ENCODE data around the gene PCDH9.

The PCDH9 gene

DNA sequence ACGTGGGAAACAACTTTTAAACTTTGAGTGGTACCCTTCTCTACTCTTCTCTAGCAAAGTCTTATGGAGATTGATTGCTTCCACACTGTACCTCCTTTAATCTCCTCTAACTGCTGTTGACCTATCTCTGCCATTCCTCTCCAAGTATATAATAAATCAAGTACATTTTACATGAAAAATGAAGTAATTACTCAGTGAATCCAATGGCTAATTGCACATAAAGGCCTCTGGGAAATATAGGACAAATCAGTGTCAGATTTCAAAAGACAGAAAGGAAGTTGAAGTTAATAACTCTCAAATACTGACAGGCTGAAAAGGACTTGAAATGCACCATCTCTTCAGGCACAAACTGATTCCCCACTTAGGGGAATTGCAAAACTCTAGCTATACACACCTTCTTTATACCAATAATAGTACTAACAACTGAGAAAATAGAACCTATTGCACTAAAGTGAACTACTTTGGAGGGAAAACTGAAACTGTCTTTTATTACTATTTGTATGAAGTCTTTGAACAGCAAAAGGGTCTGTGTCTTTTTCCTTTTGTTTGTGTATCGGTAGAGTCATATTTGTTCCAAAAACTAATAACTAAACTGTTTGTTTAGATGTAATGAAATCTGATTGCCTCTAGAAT lies 701.1 kb downstream of the PCDH9 start:
- no peaks in the 10 kb centered on the region for H3K4me1 Mint-ChIP-seq (ENCODE audit: low read depth)
- H3K4me3 Mint-ChIP-seq = no peak overlapping the region
- no peaks in the 10 kb centered on the region for H3K27me3 Mint-ChIP-seq (ENCODE audit: low read depth)
- no peaks in the 10 kb centered on the region for H3K36me3 Mint-ChIP-seq (ENCODE audit: low read depth)
- H3K27ac Mint-ChIP-seq = no peak overlapping the region
- no peaks in the 10 kb centered on the region for H3K9me3 Mint-ChIP-seq

DNA sequence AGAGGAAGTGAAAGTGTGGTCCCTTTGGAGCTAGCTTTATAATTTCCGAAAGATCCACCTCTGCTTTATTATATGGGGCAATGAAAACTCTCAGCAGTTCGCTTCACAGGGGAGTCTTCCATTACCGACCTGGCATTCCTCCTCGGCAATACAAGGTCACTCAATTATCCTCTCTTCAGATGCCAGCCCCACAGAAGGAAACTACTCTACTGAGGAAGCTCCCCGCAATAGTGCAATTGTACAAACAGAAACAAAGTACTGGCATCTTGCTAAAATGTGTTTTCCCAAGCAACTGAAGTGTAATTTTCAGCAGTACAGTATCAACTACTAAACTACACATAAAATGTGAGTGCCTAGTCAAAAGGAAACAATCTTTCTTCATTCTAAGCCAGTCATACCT lies 702.0 kb downstream of the PCDH9 start:
- no peaks in the 10 kb centered on the region for H3K9me3 Mint-ChIP-seq
- no peak overlapping the region for H3K4me3 Mint-ChIP-seq
- H3K27me3 Mint-ChIP-seq (ENCODE audit: low read depth) = no peaks in the 10 kb centered on the region
- H3K4me1 Mint-ChIP-seq (ENCODE audit: low read depth) = no peaks in the 10 kb centered on the region
- no peak overlapping the region for H3K27ac Mint-ChIP-seq
- no peaks in the 10 kb centered on the region for H3K36me3 Mint-ChIP-seq (ENCODE audit: low read depth)

DNA sequence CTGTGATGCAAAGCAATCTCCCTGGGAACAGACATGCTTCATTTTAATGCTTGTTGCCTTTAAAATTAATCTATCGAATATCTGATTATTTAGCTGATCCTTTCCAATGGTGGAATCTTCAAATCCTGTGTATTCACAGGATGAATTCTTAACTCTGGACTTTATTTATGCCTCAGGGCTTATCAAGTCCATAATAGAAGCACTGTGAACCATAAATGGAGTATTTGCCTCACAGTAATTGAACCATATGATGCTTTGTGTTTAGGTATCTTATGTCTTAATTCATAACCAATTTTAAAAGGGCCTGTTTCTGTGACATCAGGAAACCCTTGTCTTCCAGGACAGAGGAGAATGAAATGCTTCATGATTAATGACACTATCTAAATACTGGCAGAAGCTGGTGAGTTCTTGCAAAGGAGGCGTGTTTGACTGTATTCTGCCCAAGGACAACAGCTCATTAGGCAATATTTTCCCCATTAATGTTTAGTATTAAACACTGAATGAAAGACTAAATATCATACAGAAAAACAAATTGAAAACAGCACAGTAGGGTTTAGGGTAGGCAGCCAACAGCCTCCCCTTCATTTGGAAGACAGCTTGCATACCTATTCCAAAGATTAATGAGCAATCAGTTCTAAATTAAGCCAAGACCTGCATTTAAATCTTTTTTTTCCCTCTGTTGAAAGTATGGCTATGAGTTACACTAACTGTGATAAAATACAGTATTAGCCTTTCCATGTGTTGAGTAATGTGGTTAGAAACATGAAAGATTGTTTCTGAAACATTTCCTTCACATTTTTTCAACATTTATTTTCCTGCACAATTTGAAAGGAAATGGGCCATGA lies 709.4 kb downstream of the PCDH9 start:
- Mint-ChIP-seq H3K27me3 (ENCODE audit: low read depth) (no peaks in the 10 kb centered on the region), H3K4me3 (no peak overlapping the region), H3K9me3 (no peaks in the 10 kb centered on the region), H3K36me3 (ENCODE audit: low read depth) (no peaks in the 10 kb centered on the region), H3K4me1 (ENCODE audit: low read depth) (no peaks in the 10 kb centered on the region), H3K27ac (no peak overlapping the region)

DNA sequence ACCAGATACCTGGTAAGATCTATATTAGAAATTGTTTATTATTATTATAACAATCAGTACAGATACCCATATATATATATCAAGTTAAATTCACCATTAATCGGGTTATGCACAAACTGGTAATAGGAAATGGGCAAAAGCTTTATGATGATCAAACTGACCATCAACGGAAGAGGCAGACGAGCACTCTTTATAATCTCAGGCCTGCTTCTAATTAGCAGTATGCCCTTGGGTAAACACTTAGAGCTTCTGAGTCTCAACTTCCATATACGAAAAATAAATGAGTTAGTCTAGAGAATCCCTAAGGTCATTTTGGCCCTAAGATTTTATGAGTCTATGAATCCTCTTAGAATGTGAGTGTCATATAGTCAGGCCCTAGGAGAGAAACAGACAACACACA lies 710.9 kb downstream of the PCDH9 start:
- H3K27me3 Mint-ChIP-seq (ENCODE audit: low read depth) = no peaks in the 10 kb centered on the region
- H3K36me3 Mint-ChIP-seq (ENCODE audit: low read depth) = no peaks in the 10 kb centered on the region
- no peaks in the 10 kb centered on the region for H3K4me1 Mint-ChIP-seq (ENCODE audit: low read depth)
- no peak overlapping the region for H3K27ac Mint-ChIP-seq
- no peaks in the 10 kb centered on the region for H3K9me3 Mint-ChIP-seq
- no peak overlapping the region for H3K4me3 Mint-ChIP-seq

DNA sequence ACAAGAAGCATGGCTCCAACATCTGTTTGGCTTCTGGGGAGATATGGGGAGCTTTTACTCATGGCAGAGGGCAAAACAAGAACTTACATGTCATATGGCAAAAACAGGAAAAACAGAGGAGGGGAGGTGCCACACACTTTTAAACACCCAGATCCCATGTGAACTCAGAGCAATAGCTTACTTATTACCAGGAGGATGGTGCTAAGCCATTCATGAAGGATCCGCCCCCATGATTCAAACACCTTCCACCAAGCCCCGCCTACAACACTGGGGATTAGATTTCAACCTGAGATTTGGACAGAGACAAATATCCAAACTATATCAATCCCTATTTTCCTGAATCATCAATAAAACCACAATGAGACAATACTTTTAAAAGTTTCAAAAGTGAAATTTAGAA lies 712.1 kb downstream of the PCDH9 start:
- Mint-ChIP-seq H3K4me1 (ENCODE audit: low read depth) (no peaks in the 10 kb centered on the region), H3K36me3 (ENCODE audit: low read depth) (no peaks in the 10 kb centered on the region), H3K27me3 (ENCODE audit: low read depth) (no peaks in the 10 kb centered on the region), H3K4me3 (no peak overlapping the region), H3K9me3 (no peaks in the 10 kb centered on the region), H3K27ac (no peak overlapping the region)

DNA sequence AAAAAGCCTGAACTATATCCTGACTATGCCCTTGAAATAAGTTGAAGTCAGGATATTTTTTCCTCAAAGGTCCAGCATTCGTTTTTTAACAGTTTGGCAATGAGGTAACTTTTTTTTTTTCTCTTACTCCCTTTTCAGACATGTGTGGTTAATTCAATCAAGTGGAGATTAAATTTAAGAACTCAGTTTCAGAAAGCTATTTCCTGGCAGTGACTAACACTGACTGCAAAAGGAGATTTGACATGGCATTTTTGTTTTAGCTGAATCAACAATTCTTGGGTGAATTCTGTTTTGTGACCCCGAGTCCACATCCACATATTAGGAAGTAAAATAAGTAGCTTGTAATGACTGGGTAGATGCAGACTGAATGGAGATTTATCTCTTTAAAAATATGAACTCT lies 716.4 kb downstream of the PCDH9 start:
- Mint-ChIP-seq H3K4me3 (no peak overlapping the region), H3K36me3 (ENCODE audit: low read depth) (no peaks in the 10 kb centered on the region), H3K9me3 (no peaks in the 10 kb centered on the region), H3K4me1 (ENCODE audit: low read depth) (no peaks in the 10 kb centered on the region), H3K27me3 (ENCODE audit: low read depth) (no peaks in the 10 kb centered on the region), H3K27ac (no peak overlapping the region)

DNA sequence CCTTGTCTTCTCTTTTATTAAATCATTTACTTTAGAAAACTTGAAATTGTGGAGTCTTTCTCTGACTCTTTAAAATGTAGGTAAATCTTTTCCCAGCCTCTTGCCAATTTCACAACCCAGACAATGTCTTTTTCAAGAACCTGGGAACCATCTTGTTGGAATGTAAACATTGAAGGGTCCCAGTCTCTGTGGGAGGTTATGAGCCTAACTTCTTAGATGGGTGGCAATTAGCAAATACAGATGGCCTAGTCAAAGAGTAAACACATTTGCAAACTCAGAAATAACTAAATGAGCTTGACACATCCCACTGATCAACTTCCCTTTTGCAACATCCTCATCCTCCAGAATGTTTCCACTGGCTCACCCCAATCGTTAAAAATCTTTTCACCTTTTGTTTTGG lies 721.0 kb downstream of the PCDH9 start:
- no peaks in the 10 kb centered on the region for H3K36me3 Mint-ChIP-seq (ENCODE audit: low read depth)
- no peak overlapping the region for H3K4me3 Mint-ChIP-seq
- no peaks in the 10 kb centered on the region for H3K27me3 Mint-ChIP-seq (ENCODE audit: low read depth)
- H3K9me3 Mint-ChIP-seq = peaks cover 4% of the 10 kb centered on the region
- H3K27ac Mint-ChIP-seq = no peak overlapping the region
- no peaks in the 10 kb centered on the region for H3K4me1 Mint-ChIP-seq (ENCODE audit: low read depth)

DNA sequence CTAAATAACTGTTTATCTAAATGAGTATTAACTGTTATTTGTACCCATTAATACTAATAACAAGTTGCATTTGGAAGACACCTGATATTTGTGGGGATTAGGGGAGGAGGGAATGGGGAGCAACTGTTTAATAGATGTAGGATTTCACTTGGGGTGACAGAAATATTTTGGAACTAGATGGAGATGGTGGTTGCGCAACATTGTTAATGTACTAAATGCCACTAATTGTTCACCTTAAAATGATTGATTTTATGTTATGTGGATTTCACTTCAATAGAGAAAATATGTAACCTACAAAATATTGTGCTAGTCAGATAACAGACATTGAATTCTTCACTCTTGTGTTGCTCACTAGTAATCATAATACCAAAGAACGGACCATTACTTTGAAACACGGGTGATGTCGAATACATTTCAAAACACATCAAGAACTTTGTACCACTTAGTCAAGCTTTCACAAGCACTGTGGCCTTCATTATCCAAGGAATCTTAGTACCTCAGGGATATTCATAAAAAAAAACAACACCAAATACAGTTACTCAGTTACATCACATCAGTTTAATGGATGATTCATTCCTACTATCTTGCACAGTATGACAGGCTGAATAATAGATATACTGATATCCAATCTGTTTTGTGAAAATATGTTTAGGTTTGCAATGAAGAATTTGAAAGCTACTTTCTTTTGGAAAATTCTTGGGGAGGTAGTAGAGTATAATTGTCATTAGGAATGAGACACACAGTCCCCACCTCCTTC lies 721.8 kb downstream of the PCDH9 start:
- H3K4me1 Mint-ChIP-seq (ENCODE audit: low read depth) = no peaks in the 10 kb centered on the region
- H3K9me3 Mint-ChIP-seq = peaks cover 4% of the 10 kb centered on the region
- no peaks in the 10 kb centered on the region for H3K36me3 Mint-ChIP-seq (ENCODE audit: low read depth)
- H3K27ac Mint-ChIP-seq = no peak overlapping the region
- no peaks in the 10 kb centered on the region for H3K27me3 Mint-ChIP-seq (ENCODE audit: low read depth)
- no peak overlapping the region for H3K4me3 Mint-ChIP-seq

DNA sequence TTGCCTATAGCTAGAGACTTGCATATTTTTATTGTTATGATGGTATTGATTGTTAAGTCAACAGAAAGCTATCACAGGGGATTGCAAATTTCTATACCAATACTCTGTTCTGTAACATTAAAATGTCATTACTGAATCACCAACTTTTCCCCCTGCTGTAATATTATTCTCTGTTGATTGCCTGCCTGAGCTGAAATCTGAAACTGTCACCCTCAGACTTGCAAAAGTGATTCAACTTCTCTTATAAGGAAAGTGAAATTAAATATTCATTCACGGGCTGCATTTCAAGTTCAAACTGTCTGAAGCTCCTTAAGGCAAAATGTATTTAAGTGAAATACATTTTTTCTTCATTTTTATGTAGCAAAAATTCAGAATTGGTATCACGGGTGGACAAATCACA lies 723.2 kb downstream of the PCDH9 start:
- peaks cover 4% of the 10 kb centered on the region for H3K9me3 Mint-ChIP-seq
- H3K4me1 Mint-ChIP-seq (ENCODE audit: low read depth) = no peaks in the 10 kb centered on the region
- no peaks in the 10 kb centered on the region for H3K36me3 Mint-ChIP-seq (ENCODE audit: low read depth)
- no peak overlapping the region for H3K4me3 Mint-ChIP-seq
- H3K27me3 Mint-ChIP-seq (ENCODE audit: low read depth) = no peaks in the 10 kb centered on the region
- no peak overlapping the region for H3K27ac Mint-ChIP-seq

DNA sequence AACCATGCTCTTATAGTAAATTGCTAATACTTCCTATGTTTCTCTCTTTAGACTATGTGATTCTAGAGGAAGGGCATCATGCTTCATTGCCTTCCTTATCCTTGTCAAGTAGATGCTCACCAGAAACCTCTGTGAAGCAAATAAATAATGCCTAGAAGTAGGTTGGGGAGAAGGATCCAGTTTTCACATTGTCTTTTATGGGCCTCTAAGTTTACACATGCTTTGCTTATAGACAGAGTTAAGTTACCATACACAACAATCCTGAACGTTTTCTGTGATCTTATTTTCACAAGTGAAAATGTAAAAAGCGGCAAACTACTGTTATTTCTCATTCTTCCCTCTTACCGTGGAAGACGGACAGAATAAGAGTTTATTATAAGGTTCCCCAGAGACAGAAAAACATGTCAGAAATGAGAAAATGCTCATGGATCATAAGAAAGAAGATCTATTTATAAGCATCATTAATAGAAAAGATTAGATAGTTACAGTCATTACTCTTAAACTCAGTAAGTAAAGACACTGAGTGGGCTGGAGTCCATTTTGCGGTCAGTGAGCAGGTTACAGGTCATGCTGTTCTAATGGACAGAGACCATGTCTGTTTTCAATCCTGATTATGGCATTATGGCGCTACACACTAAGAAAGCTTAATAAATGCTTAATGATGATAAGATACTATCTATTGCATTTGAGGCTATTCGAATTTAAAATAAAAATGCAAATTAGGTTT lies 723.9 kb downstream of the PCDH9 start:
- H3K9me3 Mint-ChIP-seq = peaks cover 4% of the 10 kb centered on the region
- no peaks in the 10 kb centered on the region for H3K27me3 Mint-ChIP-seq (ENCODE audit: low read depth)
- H3K27ac Mint-ChIP-seq = no peak overlapping the region
- H3K36me3 Mint-ChIP-seq (ENCODE audit: low read depth) = no peaks in the 10 kb centered on the region
- H3K4me1 Mint-ChIP-seq (ENCODE audit: low read depth) = no peaks in the 10 kb centered on the region
- H3K4me3 Mint-ChIP-seq = no peak overlapping the region

DNA sequence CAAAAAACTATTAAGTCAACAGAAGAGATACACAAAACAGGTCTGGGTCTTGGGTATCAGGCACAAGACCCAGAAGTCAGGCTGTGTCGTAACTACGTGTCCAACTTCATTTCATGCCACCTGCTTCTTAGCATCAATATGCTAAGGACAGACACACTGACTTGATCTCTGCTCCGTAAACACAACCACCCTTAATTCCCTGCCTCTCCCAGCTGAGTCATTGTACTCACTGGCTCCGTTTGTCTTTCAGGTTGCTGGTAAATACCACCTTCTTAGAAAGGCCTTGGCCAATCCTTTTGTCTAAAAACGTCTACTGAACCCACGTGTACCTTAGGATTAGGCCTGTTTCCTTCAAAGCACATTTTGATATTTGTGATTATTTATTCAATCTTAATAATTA lies 726.2 kb downstream of the PCDH9 start:
- Mint-ChIP-seq H3K27ac (no peak overlapping the region), H3K36me3 (ENCODE audit: low read depth) (no peaks in the 10 kb centered on the region), H3K4me3 (no peak overlapping the region), H3K9me3 (peaks cover 4% of the 10 kb centered on the region), H3K27me3 (ENCODE audit: low read depth) (no peaks in the 10 kb centered on the region), H3K4me1 (ENCODE audit: low read depth) (no peaks in the 10 kb centered on the region)

DNA sequence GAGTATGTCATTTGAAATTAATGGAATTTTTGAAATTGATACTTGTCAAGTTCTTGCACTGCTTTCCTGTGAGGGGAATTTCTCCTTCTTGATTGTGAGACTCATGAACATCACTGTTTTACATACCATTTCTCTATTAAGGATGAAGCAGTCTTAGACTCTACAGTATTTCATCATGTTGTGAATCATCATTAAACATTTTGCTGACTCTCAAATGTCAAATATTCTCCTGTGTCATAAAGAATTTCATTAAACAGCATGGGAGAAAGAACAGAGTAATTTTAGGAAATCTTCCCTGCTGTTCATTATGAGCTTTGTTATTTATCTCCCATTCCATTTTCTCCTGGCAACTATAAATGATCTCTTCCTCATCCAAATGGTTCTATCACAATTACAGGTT lies 729.0 kb downstream of the PCDH9 start:
- Mint-ChIP-seq H3K4me3 (no peak overlapping the region), H3K36me3 (ENCODE audit: low read depth) (no peaks in the 10 kb centered on the region), H3K27me3 (ENCODE audit: low read depth) (no peaks in the 10 kb centered on the region), H3K4me1 (ENCODE audit: low read depth) (no peaks in the 10 kb centered on the region), H3K27ac (no peak overlapping the region), H3K9me3 (peaks cover 4% of the 10 kb centered on the region)

DNA sequence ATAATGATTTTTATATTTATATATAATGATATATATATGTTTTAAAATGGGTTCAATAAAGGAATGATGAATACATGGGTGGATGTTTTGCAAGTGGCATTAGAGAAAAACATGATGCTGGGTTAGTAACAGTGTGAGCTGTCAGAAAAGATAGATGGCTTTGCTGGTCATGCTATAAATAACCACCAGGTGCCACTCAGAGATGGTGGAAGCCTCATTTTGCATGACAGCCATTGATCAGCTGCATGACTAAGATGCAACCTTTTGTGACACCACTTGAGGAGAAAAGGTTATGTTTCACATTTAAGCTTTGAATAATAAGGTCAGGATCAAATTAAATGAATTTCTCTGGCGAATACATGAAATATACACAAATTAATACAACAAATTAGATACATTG lies 737.7 kb downstream of the PCDH9 start:
- Mint-ChIP-seq H3K4me3 (no peak overlapping the region), H3K27me3 (ENCODE audit: low read depth) (no peaks in the 10 kb centered on the region), H3K27ac (no peak overlapping the region), H3K4me1 (ENCODE audit: low read depth) (no peaks in the 10 kb centered on the region), H3K36me3 (ENCODE audit: low read depth) (no peaks in the 10 kb centered on the region), H3K9me3 (no peaks in the 10 kb centered on the region)

DNA sequence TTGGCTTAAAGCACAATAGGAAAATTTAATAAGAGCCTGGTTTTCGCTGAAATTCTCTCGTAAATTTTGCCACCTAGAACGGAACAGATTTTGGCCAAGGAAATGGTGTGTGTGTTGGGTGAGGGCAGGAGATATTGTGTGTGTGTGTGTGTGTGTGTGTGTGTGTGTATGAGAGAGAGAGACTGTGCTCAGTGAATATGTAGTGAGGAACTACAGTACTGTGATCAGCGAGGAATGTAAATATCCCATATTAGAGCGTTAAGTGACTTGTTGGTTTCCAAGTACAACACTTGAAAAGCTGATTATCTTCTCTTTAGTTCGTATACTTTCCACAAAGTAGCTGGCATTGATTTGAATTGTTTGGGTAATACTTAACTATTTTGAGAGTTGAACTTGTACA lies 738.9 kb downstream of the PCDH9 start:
- H3K4me3 Mint-ChIP-seq = no peak overlapping the region
- H3K9me3 Mint-ChIP-seq = no peaks in the 10 kb centered on the region
- H3K27me3 Mint-ChIP-seq (ENCODE audit: low read depth) = no peaks in the 10 kb centered on the region
- H3K27ac Mint-ChIP-seq = no peak overlapping the region
- H3K36me3 Mint-ChIP-seq (ENCODE audit: low read depth) = no peaks in the 10 kb centered on the region
- no peaks in the 10 kb centered on the region for H3K4me1 Mint-ChIP-seq (ENCODE audit: low read depth)
